Mucosa of stomach (tissue), 1 donor: ENCODE data around the gene CEBPE.

Experiments
- H3K27me3 ChIP-seq: one replicate; pipeline ENCODE4 v1.7.0; 2013; ENCODE audit warnings: mild to moderate bottlenecking, low read length; ENCODE audit not compliant: control insufficient read depth, insufficient read depth
- H3K36me3 ChIP-seq: one replicate; pipeline ENCODE4 v1.7.0; 2013; ENCODE audit warnings: low read length; ENCODE audit not compliant: control insufficient read depth, insufficient read depth
- H3K4me1 ChIP-seq: one replicate; pipeline ENCODE4 v1.7.0; 2013; ENCODE audit warnings: mild to moderate bottlenecking, low read length; ENCODE audit not compliant: control insufficient read depth, insufficient read depth
- H3K4me3 ChIP-seq: one replicate; pipeline ENCODE4 v1.7.0; 2013; ENCODE audit warnings: low read length
- H3K9ac ChIP-seq: one replicate; pipeline ENCODE4 v1.7.0; 2013; ENCODE audit warnings: mild to moderate bottlenecking, low read length, moderate library complexity
- H3K9me3 ChIP-seq: one replicate; pipeline ENCODE4 v1.7.0; 2013; ENCODE audit warnings: mild to moderate bottlenecking, low read length, moderate library complexity; ENCODE audit not compliant: control insufficient read depth
- donor health status: Pancreatic carcinoma.

Gene CEBPE

DNA sequence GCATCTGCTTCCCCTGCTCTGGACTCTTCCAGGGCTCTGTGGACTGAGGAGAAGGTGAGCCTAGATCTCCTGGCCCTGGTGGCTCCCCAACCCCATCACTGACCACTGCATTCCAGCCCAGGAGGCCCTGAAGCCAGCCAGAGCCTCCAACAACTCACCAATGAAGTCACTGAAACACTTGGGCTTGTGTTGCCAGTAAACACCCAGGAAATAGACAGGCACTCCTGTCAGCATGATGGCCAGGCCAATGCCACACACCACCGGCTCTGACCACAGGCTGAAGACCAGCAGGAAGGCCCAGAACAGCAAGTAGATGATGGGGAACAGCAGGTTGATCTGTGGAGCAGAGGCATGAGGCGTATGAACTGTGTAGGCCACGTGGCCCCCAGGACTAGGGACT is 8.8 kb upstream of the CEBPE start:
- Histone ChIP-seq H3K36me3 (peaks cover 7% of the 10 kb centered on the region), H3K9ac (no peak overlapping the region), H3K9me3 (no peaks in the 10 kb centered on the region), H3K4me3 (no peak overlapping the region), H3K4me1 (peaks cover 13% of the 10 kb centered on the region), H3K27me3 (no peaks in the 10 kb centered on the region)

DNA sequence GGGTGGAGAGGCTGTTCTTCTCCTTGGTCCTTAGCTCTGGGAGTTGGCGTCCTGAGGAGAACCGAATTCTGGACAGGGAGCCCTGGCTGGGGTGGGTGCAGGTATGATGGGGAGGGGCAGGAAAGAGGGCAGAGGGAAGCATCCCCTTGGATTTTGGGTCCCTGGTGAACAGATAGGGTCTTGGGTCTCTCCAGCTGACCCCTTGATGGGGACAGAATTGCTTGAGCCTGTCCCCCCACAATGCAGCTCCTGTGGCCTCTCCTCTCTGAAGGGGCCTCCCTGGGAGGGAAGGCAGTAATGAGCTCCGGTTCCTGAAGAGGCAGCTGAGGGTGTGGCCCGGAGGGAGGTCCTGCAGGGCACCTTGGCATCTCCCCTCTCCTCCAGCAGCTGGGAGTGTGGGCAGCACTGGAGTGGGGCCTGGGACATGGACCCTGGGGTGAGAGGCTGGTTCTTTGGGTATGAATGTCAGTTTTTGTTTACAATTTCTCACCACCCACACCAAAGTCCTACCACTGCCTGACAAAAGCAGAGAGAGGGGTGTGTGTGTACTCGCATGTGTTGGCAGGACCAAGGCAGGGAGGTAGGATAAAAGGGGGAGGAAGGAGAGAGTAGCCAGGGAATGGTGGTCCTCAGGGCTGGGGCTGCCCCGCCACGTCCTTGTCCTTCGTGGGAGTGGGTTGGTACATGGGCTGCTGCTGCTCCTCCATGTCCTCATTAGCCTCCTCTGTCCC is 7.7 kb upstream of the CEBPE start:
- H3K9ac ChIP-seq: no peak overlapping the region
- no peaks in the 10 kb centered on the region for H3K9me3 ChIP-seq

DNA sequence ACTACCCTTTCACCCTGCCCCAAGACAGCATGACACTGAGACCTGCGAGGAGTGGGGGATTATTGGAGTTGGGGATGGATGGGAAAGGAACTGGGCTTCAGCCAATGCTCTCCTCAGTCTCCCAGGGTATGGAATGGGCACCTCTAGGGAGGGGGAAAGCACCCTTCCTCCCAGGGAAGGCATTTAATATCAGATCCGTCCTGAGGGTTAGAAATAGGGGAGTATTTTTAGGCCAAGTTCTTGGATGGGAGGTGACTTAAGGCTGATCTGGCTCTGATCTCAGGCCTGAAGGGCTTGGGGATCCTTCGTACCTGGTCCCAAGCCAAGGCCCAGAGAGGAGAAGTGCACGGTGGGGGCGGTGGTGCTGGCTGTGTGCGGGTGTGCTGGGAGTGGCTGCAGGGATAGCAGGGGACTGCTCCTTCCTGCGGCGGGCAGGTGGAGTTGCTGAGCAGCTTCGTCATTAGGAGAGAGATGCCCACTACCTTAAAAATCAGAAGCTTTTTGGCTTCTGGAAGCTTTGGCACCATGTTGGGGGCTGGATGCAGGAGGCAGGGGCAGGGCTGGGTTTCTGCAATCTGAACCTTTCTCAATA is 7.0 kb upstream of the CEBPE start:
- no peak overlapping the region for H3K9ac ChIP-seq
- no peak overlapping the region for H3K4me3 ChIP-seq
- H3K4me1 ChIP-seq: peaks cover 21% of the 10 kb centered on the region
- H3K36me3 ChIP-seq: peaks cover 7% of the 10 kb centered on the region
- no peaks in the 10 kb centered on the region for H3K9me3 ChIP-seq
- no peaks in the 10 kb centered on the region for H3K27me3 ChIP-seq

More for the DNA sequence above, 7.7 kb upstream of the CEBPE start:
- H3K36me3 ChIP-seq: peaks cover 7% of the 10 kb centered on the region
- no peak overlapping the region for H3K4me3 ChIP-seq
- no peaks in the 10 kb centered on the region for H3K27me3 ChIP-seq
- peaks cover 15% of the 10 kb centered on the region for H3K4me1 ChIP-seq

DNA sequence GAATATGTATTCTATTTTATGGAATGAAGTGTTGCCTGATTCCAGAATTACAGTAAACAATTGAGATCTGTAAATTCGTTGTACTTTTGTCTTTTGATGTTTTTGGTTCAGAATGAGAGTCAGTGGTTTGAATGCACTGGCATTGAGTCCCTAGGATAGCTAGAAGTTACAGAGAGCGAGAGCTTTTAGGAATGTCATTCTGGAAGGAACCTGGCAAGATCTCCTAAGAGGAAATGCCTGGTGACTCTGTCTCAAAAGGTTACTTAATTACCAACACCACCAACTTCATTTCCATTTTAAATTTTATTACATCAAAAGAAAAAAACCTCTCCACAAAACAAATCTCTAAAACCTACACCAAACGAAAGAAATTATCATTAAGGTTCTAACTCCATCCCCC is 6.0 kb upstream of the CEBPE start:
- Histone ChIP-seq H3K4me3 (no peak overlapping the region), H3K9ac (no peak overlapping the region), H3K27me3 (no peaks in the 10 kb centered on the region), H3K36me3 (peaks cover 7% of the 10 kb centered on the region), H3K4me1 (peaks cover 23% of the 10 kb centered on the region), H3K9me3 (no peaks in the 10 kb centered on the region)

DNA sequence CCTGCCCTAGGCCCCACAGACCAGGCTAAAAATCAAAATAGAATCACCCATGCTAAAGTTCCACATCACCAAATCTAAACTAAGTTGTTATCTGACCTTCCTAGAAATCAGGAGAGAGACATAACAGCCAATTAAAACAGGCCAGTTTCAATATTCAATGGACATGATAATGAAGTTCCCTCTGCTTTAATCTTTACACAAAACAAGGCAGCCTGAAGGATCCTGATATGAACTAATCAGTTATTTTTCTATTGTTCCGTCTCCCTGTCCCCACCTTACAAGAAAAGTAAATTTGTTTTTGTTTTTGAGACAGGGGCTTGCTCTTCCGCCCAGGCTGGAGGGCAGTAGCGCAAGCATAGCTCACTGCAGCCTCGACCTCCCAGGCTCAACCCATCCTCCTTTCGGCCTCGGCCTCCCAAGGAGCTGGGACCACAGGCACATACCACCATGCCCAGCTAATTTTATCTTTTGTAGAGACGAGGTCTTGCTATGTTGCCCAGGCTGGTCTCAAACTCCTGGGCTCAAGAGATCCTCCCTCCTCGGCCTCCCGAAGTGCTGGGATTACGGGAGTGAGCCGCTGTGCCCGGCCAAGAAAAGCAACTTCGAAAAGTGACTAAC is 5.4 kb upstream of the CEBPE start:
- H3K4me3 ChIP-seq: no peak overlapping the region
- no peaks in the 10 kb centered on the region for H3K9me3 ChIP-seq
- peaks cover 23% of the 10 kb centered on the region for H3K4me1 ChIP-seq
- peaks cover 4% of the 10 kb centered on the region for H3K36me3 ChIP-seq
- no peaks in the 10 kb centered on the region for H3K27me3 ChIP-seq
- no peak overlapping the region for H3K9ac ChIP-seq

DNA sequence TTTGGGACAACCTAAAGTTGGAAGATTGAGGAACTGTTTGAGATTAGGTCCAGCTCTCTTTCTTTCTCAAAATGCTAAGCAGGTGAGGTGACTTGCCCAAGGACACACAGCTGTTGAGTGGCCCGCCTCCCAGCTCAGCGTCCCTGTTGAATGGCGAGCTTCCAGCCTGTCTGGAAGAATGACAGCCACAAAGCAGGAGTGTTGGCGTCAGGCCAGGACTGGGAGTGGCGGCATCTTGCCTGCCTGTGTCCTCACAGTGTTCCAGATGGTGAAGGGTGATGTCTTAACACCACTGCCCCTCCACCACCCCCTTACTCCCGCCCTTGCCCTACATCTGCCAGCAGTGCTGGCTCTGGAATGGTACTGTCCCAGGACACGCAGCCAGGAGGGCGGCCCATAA is 4.4 kb upstream of the CEBPE start:
- Histone ChIP-seq H3K4me3 (no peak overlapping the region), H3K36me3 (no peaks in the 10 kb centered on the region), H3K9ac (peak overlapping the region; percentile 2), H3K9me3 (no peaks in the 10 kb centered on the region), H3K27me3 (no peaks in the 10 kb centered on the region), H3K4me1 (peaks cover 23% of the 10 kb centered on the region)

DNA sequence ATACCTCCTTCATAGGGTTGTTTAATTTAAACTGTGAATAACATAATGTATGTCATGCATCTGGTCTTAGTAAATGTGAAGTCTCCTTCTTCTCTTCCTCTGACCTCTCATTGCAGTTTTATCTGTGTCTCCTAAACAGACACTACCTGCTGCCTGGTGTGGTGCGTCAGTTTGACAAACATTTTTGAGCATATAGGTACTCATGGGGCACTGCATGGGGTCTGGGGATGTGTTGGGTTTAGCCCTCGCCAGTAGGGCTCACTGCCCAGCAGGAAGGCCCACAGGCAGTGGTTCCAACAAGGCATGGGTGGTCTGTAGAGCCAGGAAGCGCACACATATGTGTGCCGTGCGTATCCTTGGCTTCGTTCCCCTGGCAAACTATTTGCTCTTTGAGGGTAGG is 3.0 kb upstream of the CEBPE start:
- Histone ChIP-seq H3K4me1 (peaks cover 23% of the 10 kb centered on the region), H3K9me3 (no peaks in the 10 kb centered on the region), H3K9ac (no peak overlapping the region), H3K4me3 (no peak overlapping the region), H3K36me3 (no peaks in the 10 kb centered on the region), H3K27me3 (peaks cover 2% of the 10 kb centered on the region)

DNA sequence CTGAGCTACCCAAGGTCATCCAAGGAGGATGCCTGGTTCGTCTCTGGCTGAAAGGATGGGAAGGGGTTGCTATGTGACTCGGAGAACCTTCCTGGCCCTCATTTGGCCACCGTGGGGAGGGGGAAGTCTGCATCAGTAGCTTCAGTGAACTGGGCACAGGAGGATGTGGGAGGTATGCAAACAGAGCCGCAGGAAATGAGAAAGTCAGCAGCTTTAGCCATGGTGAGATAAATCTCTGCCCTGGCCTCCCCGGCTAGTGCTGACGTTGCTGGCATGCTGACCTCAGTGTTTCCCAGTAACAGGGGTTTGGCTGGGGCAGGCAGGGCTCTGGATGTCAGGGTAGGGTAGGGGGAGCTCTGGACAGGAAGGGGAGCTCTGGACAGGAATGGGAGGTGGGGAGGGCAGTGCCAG is 2.3 kb upstream of the CEBPE start:
- Histone ChIP-seq H3K4me3 (no peak overlapping the region), H3K27me3 (peaks cover 4% of the 10 kb centered on the region), H3K9ac (no peak overlapping the region), H3K36me3 (no peaks in the 10 kb centered on the region), H3K4me1 (peaks cover 23% of the 10 kb centered on the region), H3K9me3 (no peaks in the 10 kb centered on the region)

DNA sequence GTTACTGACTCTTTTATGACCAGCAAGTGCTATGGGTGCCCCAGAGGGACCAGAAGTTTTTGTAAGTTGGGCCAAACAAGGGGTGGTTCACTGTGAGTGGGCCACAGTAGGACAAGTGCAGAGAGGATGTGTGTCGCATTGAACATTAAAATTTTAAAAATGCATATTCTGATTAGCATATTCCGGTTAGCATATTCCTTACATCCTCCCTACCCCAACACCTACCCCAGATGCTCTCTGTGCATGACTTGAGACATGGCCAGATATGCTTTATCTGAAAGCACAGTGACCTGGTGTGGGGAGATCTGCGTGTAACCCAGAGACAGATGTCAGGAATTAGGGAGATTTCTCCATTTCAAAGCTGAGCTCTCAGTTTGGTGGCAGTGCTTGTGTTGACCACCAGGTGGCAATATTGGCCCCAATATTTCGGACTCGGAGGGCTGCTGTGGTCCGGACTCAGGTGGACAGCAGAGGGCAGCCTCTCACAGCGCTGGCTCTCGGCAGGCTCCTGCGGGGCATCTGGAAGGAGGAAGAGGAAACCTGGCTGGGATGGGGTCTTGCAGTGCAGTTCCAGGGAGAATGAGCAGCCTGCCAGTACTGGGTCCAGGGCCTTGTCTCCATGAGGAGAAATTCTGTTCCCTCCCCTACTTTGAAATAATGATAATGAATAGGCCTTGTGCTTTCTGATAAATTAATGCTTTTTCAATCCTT is 1.6 kb upstream of the CEBPE start:
- peaks cover 23% of the 10 kb centered on the region for H3K4me1 ChIP-seq
- no peak overlapping the region for H3K9ac ChIP-seq
- no peaks in the 10 kb centered on the region for H3K36me3 ChIP-seq
- no peaks in the 10 kb centered on the region for H3K9me3 ChIP-seq
- no peak overlapping the region for H3K4me3 ChIP-seq
- peaks cover 4% of the 10 kb centered on the region for H3K27me3 ChIP-seq

DNA sequence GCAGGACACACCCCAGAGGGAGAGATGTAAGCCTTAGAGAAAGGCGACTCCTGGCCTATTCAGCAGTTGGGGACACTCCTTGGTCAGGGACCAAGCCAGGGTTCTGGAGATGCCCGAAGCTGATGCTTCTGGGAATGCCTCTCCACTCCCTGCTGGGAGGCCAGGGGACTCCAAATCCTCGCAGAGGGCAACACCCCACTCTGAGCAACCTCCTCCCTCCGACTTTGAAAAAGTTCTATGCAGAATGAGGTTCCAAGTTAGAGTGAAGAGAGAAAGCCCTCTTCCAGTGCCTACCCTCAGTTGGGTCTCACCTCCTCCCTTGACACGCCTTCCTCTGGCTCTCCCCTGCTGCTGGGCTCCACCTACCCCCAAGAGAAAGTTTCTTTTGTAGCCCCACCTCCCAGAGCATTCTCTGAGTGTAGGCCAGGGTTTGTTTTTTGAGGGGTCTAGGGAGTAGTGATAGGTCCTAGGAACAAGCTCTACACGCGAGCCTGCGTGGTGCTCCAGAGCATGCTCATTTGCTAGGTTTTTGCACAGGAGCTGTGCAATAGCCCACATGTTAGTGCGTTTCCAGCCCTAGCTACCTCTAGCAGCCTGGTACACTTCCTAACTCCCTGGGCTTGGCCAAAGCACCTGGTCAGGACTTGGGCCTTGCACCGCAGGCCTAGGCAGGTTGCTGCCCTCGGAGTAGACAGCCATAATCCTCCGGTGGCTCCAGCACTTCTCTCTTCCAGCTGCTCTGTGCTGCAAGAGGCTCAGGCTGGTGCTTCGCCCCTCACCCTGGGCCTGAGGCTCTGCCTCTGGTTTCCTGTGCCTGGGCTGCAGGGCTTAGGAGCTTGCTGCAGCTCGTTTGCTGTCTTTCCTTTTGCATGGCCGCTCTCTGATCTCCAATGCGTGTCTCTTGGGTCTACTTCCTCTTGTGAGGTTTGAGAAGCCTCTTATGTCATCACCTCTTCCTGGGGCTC is 590 bp upstream of the CEBPE start:
- Histone ChIP-seq H3K36me3 (no peaks in the 10 kb centered on the region), H3K9me3 (no peaks in the 10 kb centered on the region), H3K27me3 (peaks cover 7% of the 10 kb centered on the region), H3K4me3 (no peak overlapping the region), H3K4me1 (peaks cover 23% of the 10 kb centered on the region), H3K9ac (no peak overlapping the region)

DNA sequence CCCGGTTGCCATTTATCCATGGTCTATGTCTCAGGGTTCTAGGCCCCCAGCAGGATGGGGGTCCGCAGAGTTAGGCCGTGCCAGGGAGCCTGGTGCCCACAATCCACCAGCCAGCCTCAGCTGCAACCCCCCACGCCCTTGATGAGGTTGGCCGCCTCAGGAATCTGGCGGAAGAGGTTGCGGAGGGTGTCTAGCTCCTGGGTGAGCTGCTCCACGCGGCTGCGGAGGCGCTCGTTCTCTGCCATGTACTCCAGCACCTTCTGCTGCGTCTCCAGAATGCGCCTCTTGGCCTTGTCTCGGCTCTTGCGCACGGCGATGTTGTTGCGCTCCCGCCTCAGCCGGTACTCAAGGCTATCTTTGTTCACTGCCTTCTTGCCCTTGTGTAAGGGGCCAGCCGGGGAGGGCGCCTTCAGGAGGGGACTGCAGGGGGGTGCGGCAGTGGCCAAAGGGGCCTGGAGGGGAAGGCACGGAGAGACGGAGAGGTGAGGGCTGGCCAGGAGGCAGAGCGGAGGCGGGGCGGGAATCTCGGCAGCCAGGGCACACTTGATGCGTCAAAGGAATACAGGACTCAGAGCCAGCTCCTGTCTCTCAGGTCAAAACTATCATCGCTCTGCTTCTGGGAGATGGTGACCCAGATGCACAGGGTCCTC is 1.6 kb downstream of the CEBPE start:
- H3K9ac ChIP-seq: no peak overlapping the region
- no peaks in the 10 kb centered on the region for H3K36me3 ChIP-seq
- H3K4me3 ChIP-seq: no peak overlapping the region
- H3K27me3 ChIP-seq: peaks cover 22% of the 10 kb centered on the region
- no peaks in the 10 kb centered on the region for H3K9me3 ChIP-seq
- H3K4me1 ChIP-seq: peaks cover 14% of the 10 kb centered on the region
